Measurements from ENCODE around the gene SLC24A3. TPM values are rescaled to one million over a fixed set of nuclear protein-coding genes. Genes with fewer than 3 reads are reported as not detected.

The SLC24A3 gene
- total and polyA plus RNA-seq, 12 donors: 0.21 to 2.6 (median 0.84) TPM

DNA sequence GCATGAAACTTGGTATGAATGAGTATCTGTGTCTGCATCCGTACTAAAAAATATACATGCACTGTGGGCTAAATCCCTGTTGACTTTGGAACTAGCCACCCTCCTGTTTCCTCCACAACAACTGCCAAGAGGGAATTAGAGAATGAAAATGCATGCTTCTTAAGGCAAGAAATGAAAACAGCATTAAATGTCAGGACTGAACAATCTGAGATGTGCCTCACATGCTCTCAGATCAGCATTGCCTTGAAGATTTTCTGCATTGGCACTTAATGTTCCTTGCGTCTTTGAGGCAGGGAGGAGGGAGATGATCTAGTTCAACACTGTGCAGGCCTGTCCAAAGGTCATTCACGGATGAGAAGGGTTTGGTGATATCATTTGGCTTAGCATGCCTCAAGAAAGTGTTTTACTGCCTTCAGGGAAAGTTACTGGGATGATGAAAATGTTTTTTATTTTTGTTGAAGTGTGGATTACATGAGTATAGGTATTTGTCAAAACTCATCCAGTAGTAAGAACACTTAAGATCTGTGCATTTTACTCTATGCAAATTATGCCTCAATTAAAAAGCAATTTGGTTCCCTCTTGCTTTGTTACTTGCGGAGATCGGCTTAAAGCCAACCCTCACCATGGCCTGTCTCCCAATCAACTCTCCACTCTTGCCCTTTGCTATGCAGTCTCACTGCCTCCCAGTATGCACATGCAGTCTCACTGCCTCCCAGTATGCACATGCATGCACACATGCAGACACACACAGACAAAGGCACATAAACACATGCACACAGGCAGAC lies 498.1 kb downstream of the SLC24A3 start:
- H3K9me3 ChIP-seq: no peaks in the 10 kb centered on the region
- TF ChIP-seq, protein P1, sequence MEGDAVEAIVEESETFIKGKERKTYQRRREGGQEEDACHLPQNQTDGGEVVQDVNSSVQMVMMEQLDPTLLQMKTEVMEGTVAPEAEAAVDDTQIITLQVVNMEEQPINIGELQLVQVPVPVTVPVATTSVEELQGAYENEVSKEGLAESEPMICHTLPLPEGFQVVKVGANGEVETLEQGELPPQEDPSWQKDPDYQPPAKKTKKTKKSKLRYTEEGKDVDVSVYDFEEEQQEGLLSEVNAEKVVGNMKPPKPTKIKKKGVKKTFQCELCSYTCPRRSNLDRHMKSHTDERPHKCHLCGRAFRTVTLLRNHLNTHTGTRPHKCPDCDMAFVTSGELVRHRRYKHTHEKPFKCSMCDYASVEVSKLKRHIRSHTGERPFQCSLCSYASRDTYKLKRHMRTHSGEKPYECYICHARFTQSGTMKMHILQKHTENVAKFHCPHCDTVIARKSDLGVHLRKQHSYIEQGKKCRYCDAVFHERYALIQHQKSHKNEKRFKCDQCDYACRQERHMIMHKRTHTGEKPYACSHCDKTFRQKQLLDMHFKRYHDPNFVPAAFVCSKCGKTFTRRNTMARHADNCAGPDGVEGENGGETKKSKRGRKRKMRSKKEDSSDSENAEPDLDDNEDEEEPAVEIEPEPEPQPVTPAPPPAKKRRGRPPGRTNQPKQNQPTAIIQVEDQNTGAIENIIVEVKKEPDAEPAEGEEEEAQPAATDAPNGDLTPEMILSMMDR (IDR thresholded peaks at IDR 0.05): no peak
- WGBS, 2 donors: 67% methylated on average over 5 of the region's 5 CpGs
- intact Hi-C loops (cut with DNase I): no loop called here
- no peak overlapping the region for H3K27ac ChIP-seq
- H3K27me3 ChIP-seq: no peaks in the 10 kb centered on the region
- peaks cover 0 to 7% (median 0%) of the 10 kb centered on the region in 9 donors for H3K4me1 ChIP-seq
- no peaks in the 10 kb centered on the region for H3K36me3 ChIP-seq
- H3K4me3 ChIP-seq: no peak overlapping the region
- ATAC-seq (no peak), DNase-seq (no peak)

DNA sequence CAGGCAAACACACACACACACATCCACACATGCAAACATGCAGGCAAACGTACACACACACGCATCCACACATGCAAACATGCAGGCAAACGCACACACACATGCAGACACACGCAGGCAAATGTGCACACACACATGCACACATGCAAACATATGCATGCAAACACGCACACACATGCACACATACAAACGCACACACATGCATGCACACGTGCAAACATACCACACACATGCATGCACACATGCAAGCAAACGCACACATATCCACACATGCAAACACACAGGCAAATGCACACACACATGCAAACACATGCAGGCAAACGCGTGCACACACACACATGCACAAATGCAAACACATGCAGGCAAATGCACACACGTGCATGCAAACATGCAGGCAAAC lies 498.7 kb downstream of the SLC24A3 start:
- Histone ChIP-seq H3K27ac (no peak overlapping the region), H3K4me1 (peaks cover 0 to 7% (median 0%) of the 10 kb centered on the region in 9 donors), H3K9me3 (peaks cover 0 to 5% (median 0%) of the 10 kb centered on the region in 11 donors), H3K36me3 (no peaks in the 10 kb centered on the region), H3K27me3 (no peaks in the 10 kb centered on the region), H3K4me3 (no peak overlapping the region)
- WGBS, 2 donors: 90 to 92% methylated on average over 11 of the region's 11 CpGs
- TF ChIP-seq, protein P1 (IDR thresholded peaks at IDR 0.05): no peak
- ATAC-seq (no peak), DNase-seq (no peak)
- intact Hi-C loops (cut with DNase I): no loop called here

DNA sequence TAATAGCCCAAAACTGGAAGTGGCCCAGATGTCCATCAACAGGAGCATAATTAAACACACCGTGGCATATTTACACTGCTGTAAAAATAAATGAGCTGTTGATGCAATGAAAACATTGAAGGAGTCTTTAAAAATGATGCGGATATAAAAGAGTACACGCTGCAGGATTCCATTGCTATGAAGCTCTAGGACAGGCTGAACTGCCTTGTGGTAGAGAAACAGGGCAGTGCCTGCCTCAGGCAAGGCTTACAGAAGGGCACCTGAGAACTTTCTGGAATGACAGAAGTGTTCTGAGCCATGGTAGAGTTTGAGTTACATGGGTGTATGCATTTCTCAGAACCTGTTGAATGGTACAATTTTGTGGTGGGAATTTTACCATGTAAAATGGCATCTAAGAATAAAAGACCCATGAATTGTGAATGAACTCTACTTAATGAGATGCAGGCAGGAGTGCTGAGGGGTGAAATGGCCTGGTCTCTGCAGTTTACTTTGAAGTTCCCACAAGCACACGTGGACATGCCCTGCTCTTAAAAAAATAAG lies 500.3 kb downstream of the SLC24A3 start:
- Histone ChIP-seq H3K36me3 (no peaks in the 10 kb centered on the region), H3K9me3 (peaks cover 0 to 13% (median 0%) of the 10 kb centered on the region in 11 donors), H3K27me3 (no peaks in the 10 kb centered on the region), H3K27ac (no peak overlapping the region), H3K4me3 (no peak overlapping the region), H3K4me1 (peaks cover 0 to 7% (median 0%) of the 10 kb centered on the region in 9 donors)
- 73 to 74% methylated on average over 4 of the region's 4 CpGs for WGBS, 2 donors
- ATAC-seq (no peak), DNase-seq (no peak)
- intact Hi-C loops (cut with DNase I): no loop called here
- TF ChIP-seq, protein P1 (IDR thresholded peaks at IDR 0.05): no peak

DNA sequence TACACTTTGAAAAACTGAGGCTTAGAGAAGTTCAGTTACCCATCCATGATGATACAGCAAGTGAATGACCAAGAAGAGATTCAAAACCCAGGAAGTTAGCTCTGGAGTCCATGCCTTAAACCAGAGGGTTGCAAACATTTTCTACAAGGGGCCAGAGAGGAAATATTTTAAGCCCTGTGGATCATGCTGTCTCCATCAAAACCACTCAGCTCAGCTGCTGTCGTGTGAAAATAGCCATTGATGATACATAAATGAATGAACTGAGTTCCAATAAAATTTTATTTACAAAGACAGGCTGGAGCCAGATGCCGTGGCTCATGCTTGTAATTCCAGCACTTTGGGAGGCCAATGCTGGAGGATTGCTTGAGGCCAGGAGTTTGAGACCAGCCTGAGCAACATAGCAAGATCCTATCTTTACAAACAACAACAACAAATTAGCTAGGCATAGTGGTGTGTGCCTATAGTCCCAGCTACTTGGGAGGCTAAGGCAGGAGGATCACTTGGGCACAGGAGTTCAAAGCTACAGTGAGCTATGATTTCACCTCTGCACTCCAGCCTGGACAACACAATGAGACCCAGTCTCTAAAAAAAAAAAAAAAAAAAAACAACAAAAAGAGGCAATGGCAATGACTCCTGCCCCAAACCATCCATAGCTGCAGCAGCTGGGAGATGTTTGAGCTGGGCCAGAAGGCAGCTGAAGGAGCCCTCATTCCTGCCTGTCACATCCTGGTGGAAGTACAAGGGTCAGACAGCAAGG lies 501.6 kb downstream of the SLC24A3 start:
- Histone ChIP-seq H3K36me3 (no peaks in the 10 kb centered on the region), H3K9me3 (peaks cover 0 to 13% (median 0%) of the 10 kb centered on the region in 11 donors), H3K4me3 (no peak overlapping the region), H3K27ac (no peak overlapping the region), H3K4me1 (peaks cover 0 to 7% (median 0%) of the 10 kb centered on the region in 9 donors), H3K27me3 (no peaks in the 10 kb centered on the region)
- no peak for ATAC-seq
- intact Hi-C loops (cut with DNase I): no loop called here
- DNase-seq: no peak
- WGBS, 2 donors: 84 to 94% methylated on average over 2 of the region's 2 CpGs
- TF ChIP-seq, protein P1 (IDR thresholded peaks at IDR 0.05): no peak
